Stomach (tissue), 4 donors: ENCODE measurements around the gene TSPAN3.

Experiments
- CTCF ChIP-seq, 7 experiments: fragments of 450-650 bp in 4 of 7; fragments of 200-600 bp in 3 of 7; sonication (generic) in 3 of 7; IDR thresholded peaks; one replicate each; pipeline ENCODE4 v1.5.1; 2016 to 2019; ENCODE audit warnings: antibody characterized with exemption in 7 of 7, control low read depth in 2 of 7, mild to moderate bottlenecking in 1 of 7
- EP300 ChIP-seq: sonication (generic); formaldehyde crosslinking; IDR thresholded peaks from one replicate; pipeline ENCODE4 v1.6.1; 2017; ENCODE audit warnings: antibody characterized with exemption
- POLR2A ChIP-seq, 4 donors: fragments of 450-650 bp; IDR thresholded peaks; one replicate each; pipeline ENCODE4 v1.6.1; 2016; ENCODE audit warnings: antibody characterized with exemption in 4 of 4, control low read depth in 2 of 4, mild to moderate bottlenecking in 1 of 4, moderate library complexity in 1 of 4
- POLR2AphosphoS5 ChIP-seq, 3 donors: sonication (generic); formaldehyde crosslinking; IDR thresholded peaks; one replicate each; pipeline ENCODE4 v1.6.1; 2016; ENCODE audit warnings: antibody characterized with exemption in 3 of 3

DNA sequence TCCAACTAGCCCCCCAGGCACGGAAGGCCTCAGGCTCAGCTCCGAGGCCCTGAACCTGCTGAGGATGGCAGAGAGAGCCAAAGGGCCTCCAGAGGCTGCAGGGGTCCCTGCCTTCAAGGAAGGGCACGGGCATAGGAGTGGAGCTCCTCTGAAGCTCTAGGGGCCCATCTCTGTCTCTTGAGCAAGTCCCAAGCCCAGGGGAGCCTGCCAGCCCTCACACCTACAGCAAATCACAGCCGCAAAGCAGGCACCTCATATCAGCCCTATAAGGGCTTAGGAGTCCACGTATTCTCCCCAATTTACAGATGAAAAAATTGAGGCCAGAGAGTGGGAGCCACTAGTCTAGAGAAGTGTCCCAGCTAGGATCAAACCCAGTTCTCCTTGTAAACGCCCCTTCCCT, 61.7 kb downstream of the TSPAN3 start:
- no peak for TF ChIP-seq CTCF (IDR thresholded peaks at IDR 0.05)
- TF ChIP-seq POLR2AphosphoS5 (IDR thresholded peaks at IDR 0.05), result no peak
- no peak for TF ChIP-seq POLR2A (IDR thresholded peaks at IDR 0.05)
- no peak for TF ChIP-seq EP300
